ENCODE data around the gene ZBTB22. TPM values are rescaled to one million over a fixed set of nuclear protein-coding genes. Genes with fewer than 3 reads are reported as not detected.

The ZBTB22 gene
- total RNA-seq, 1 donor from 2014 or later, result 13.3 TPM

- DNase-seq, result no peak
- H3K9me3 ChIP-seq (replicated peaks), result no peaks in the 10 kb centered on the region
- H3K4me3 ChIP-seq, result peak overlapping the region; percentile 82
- TF ChIP-seq CTCF (IDR thresholded peaks at IDR 0.05; ENCODE audit: borderline replicate concordance), result no peak
- intact Hi-C loops (cut with micrococcal nuclease), result no loop called here
- peaks cover 46% of the 10 kb centered on the region for H3K4me1 ChIP-seq
- peaks cover 26% of the 10 kb centered on the region for H3K36me3 ChIP-seq
- no peaks in the 10 kb centered on the region for H3K27me3 ChIP-seq (ENCODE audit: low read depth)
- H3K27ac ChIP-seq (replicated peaks), result peak overlapping the region; percentile 93
These were observed 6.6 kb upstream of the ZBTB22 start for GRCh38 chr6:33324125-33324524.

GRCh38 chr6:33323623-33323948, 6.0 kb upstream of the ZBTB22 start:
- DNase-seq, result no peak
- intact Hi-C loops (cut with micrococcal nuclease), result no loop called here
- no peak for TF ChIP-seq CTCF (IDR thresholded peaks at IDR 0.05; ENCODE audit: borderline replicate concordance)

GRCh38 chr6:33321227-33321626, 3.7 kb upstream of the ZBTB22 start:
- H3K4me1 ChIP-seq, result peaks cover 71% of the 10 kb centered on the region
- peak overlapping the region; percentile 82 for H3K4me3 ChIP-seq
- TF ChIP-seq CTCF (IDR thresholded peaks at IDR 0.05; ENCODE audit: borderline replicate concordance), result no peak
- H3K9me3 ChIP-seq (replicated peaks), result no peaks in the 10 kb centered on the region
- DNase-seq, result no peak
- intact Hi-C loops (cut with micrococcal nuclease), result no loop called here
- no peaks in the 10 kb centered on the region for H3K27me3 ChIP-seq (ENCODE audit: low read depth)
- H3K36me3 ChIP-seq, result peaks cover 32% of the 10 kb centered on the region
- peak overlapping the region; percentile 93 for H3K27ac ChIP-seq (replicated peaks)

More at GRCh38 chr6:33323623-33323948, 6.0 kb upstream of the ZBTB22 start:
- H3K27me3 ChIP-seq (ENCODE audit: low read depth), result no peaks in the 10 kb centered on the region
- H3K36me3 ChIP-seq, result peaks cover 31% of the 10 kb centered on the region
- H3K4me3 ChIP-seq, result peak overlapping the region; percentile 82
- peaks cover 51% of the 10 kb centered on the region for H3K4me1 ChIP-seq
- H3K27ac ChIP-seq (replicated peaks), result peak overlapping the region; percentile 93
- H3K9me3 ChIP-seq (replicated peaks), result no peaks in the 10 kb centered on the region

GRCh38 chr6:33320315-33321181, 3.0 kb upstream of the ZBTB22 start:
- intact Hi-C loops (cut with micrococcal nuclease), result no loop called here
- H3K36me3 ChIP-seq, result peaks cover 32% of the 10 kb centered on the region
- TF ChIP-seq CTCF (IDR thresholded peaks at IDR 0.05; ENCODE audit: borderline replicate concordance), result no peak
- H3K27me3 ChIP-seq (ENCODE audit: low read depth), result no peaks in the 10 kb centered on the region
- H3K27ac ChIP-seq (replicated peaks), result peak overlapping the region; percentile 48
- H3K4me3 ChIP-seq, result peak overlapping the region; percentile 82
- no peaks in the 10 kb centered on the region for H3K9me3 ChIP-seq (replicated peaks)
- DNase-seq, result peak; percentile 63
- H3K4me1 ChIP-seq, result peaks cover 77% of the 10 kb centered on the region

GRCh38 chr6:33319939-33320314, 2.4 kb upstream of the ZBTB22 start:
- H3K9me3 ChIP-seq (replicated peaks), result no peaks in the 10 kb centered on the region
- no peak for DNase-seq
- H3K4me3 ChIP-seq, result peak overlapping the region; percentile 82
- H3K4me1 ChIP-seq, result peaks cover 83% of the 10 kb centered on the region
- H3K36me3 ChIP-seq, result peaks cover 32% of the 10 kb centered on the region
- intact Hi-C loops (cut with micrococcal nuclease), result no loop called here
- H3K27me3 ChIP-seq (ENCODE audit: low read depth), result no peaks in the 10 kb centered on the region
- TF ChIP-seq CTCF (IDR thresholded peaks at IDR 0.05; ENCODE audit: borderline replicate concordance), result no peak
- H3K27ac ChIP-seq (replicated peaks), result peak overlapping the region; percentile 48
